Measurements from ENCODE around the gene MAMSTR.
"Not testable (repeated sequence)": the region's sequence is repeated elsewhere in the genome, so short reads cannot be mapped to it uniquely, and the experiment has no call there.

MAMSTR gene

DNA sequence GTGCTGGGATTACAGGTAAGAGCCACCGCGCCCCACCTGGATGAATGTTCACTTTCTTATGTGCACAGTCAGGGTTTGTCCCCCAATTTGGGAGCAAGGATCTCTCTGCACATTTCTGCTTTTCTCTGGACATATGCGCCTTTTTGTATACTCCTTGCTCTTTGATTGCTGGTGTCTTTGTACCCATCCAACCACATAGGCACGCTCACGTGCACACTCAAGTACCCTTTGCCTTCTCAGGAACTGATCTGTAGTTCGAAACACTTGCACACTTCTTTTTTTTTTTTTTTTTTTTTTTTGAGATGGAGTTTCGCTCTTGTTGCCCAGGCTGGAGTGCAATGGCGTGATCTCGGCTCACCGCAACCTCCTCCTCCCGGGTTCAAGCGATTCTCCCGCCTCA lies 1.4 kb downstream of the MAMSTR start:
- DNase-seq = not testable (repeated sequence)

- DNase-seq = peak; percentile 69
Measured at GRCh38 chr19:48716562-48717291, 2.8 kb downstream of the MAMSTR start.

GRCh38 chr19:48715681-48716171 lies 3.8 kb downstream of the MAMSTR start:
- no peak for DNase-seq

GRCh38 chr19:48714759-48715675 lies 4.5 kb downstream of the MAMSTR start:
- DNase-seq = no peak

GRCh38 chr19:48713864-48714755 lies 5.4 kb downstream of the MAMSTR start:
- DNase-seq = peak; percentile 99

DNA sequence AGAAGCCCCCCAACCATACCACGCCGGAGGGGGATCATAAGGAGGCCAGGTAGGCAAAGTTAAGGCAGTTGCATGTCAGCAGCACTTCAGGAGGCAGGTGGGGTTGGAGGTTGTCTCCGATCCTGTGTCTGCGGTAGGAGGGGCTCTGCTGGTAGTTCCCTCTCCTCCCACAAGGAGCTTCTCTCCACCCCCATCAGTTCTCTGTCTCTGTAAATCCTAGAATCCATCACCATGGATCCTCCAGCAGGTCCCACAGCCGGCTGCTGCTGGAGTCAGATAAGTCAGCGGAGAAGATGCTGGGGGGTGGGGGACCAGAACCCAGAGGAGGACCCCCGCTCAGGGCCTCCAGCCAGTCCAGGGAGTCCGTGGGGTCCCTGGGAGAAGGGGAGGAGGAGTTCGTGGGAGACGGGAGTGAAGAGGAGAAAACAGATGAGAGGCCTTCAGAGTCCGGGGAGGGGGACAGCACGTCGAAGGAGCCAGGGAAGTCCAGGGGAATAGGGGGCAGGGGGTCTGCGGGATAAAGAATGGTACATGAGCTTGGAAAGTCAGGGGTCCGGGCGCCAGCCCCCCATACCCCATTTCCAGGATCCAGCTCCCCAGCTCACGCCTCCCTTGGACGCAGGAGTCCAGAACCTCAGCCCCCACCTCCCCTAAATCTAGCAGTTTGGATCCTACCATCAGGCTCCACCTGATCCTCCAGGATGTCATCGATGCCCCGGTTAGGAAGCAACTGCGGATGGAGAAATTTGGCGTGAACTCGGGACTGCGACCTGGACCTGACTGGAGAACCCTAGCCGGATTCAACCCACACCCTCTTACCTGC lies 6.3 kb downstream of the MAMSTR start:
- DNase-seq = no peak

DNA sequence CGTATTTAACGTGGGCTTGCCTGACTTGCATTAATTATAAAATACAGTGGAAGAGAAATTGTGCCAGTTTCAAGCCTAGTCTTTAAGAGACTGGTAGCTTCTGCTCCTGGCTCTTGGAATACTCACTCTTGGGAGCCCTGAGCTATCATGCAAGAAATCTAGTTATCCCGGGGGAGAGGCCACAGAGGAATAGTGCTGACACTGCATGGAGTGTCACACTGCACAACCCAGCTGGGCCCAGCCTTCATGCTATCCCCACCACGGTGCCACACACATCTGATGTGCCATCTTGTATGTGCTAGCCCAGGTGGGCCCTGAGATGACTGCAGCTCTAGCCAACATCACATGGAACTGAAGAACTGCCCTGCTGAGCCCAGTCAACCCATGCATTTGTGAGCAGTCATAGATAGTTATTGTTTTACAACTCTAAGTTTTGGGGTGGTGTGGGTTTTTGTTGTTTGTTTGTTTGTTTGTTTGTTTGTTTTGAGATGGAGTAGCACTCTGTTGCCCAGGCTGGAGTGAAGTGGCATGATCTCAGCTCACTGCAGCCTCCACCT lies 8.3 kb downstream of the MAMSTR start:
- DNase-seq = no peak

DNA sequence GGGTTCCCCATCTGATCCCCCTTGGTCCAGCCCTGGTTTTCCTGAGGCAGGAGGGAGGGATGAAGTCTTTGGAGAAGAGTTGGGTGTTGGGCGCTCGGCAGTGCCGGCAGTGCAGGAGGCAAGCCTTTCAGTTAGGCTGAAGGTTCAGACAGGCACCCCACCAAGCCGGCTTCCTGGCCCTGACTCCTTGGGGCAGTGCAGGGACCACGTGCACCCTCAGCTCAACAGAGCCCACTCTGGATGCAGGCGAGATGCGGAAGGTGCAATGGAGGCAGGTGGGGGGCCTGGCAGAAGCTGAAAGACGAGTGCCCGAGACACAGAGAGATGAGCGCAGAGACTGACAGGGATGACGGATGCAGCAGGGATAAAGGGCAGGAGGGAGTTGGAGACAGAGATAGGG lies 11.1 kb downstream of the MAMSTR start:
- no peak for DNase-seq

GRCh38 chr19:48705431-48705830 lies 14.1 kb downstream of the MAMSTR start:
- DNase-seq = no peak

DNA sequence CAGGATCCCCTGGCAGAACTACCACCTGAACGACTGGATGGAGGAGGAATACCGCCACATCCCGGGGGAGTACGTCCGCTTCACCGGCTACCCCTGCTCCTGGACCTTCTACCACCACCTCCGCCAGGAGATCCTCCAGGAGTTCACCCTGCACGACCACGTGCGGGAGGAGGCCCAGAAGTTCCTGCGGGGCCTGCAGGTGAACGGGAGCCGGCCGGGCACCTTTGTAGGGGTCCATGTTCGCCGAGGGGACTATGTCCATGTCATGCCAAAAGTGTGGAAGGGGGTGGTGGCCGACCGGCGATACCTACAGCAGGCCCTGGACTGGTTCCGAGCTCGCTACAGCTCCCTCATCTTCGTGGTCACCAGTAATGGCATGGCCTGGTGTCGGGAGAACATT lies 16.2 kb downstream of the MAMSTR start:
- DNase-seq = no peak

DNA sequence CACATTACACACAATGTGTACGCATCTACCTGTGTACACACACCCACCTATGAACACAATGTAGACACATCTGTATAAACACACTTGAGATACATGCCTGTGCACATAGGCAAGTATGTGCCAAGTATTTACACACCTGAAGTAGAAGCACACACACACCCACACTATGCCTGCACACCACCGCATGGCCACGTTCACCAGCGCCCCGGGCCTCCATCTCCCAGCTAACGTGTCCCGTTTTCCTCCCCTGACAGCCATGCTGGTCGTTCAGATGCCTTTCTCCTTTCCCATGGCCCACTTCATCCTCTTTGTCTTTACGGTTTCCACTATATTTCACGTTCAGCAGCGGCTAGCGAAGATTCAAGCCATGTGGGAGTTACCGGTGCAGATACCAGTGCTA lies 16.8 kb downstream of the MAMSTR start:
- no peak for DNase-seq

DNA sequence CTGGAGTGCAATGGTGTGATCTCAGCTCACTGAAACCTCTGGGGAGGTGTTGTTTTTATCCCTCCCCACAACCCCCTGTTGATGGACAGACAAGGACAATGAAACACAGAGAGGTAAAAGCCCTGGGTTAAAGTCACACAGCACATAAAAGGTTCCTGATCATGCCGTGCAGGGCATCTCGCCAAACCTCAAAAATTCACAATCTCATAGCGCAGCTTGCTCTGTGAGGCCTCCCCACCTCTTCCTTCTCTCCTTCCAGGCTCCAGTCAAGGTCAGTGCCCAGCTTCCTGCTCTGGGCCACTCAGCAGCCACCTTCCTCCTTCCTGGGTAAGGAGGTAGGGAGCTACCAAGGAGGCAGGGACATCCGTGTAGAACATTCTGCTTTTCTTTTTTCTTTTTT lies 21.5 kb downstream of the MAMSTR start:
- no peak for DNase-seq

- DNase-seq = no peak
Measured at GRCh38 chr19:48696353-48697010, 23.0 kb downstream of the MAMSTR start.

DNA sequence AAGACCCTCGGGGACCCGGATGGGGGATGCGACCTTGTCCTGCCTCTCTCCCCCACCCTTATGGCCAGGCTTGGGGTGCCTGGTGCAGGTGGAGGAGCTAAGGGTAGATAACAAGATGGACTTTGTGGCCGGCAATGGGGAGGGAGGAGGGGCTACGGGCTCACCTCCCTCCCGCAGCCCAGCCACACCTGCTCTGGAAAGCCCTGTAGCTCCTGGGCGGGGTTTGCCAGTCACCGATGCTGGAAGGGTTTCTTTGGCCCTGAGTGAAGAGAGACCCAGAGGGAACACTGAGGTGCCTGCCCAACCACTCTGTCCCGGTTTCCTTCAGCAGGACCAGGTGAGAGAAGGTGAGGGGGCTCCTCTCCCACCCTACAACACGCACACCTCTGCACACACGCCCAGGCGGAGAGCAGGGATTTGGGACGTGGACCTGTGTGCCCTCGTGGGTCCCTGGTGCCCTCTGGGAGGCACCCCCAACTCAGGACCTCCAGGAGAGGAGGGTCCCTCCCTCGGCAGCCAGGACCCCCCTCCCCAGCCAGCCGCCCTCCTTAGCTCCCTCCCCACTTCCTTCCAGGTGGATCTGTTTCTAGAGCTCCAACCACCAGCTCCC lies 23.7 kb downstream of the MAMSTR start, which contains the start of gene FUT2:
FUT2 (plus strand) TSS at position 229 of the 610 bp plus-strand sequence. CDS start 6,986 bp downstream, outside the sequence.
- DNase-seq = no peak

DNA sequence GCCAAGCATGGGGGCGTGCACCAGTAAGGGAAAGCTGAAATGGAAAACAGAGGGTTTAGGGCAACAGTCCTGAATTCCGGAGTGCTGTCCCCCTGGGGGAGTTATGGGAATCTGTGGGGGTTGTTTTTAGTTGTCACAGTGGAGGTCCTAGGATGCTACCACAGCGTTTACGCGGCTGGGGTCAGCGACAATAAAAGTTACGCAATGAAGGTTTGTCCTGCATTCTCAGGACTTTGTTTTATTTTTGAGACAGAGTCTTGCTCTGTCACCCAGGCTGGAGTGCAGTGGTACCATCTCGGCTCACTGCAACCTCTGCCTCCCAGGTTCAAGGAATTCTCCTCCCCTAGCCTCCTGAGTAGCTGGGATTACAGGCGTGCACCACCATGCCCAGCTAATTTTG lies 25.9 kb downstream of the MAMSTR start:
- not testable (repeated sequence) for DNase-seq

- no peak for DNase-seq
Measured at GRCh38 chr19:48689449-48689848, 30.1 kb downstream of the MAMSTR start.

- DNase-seq = no peak
Measured at GRCh38 chr19:48687776-48688175, 31.7 kb downstream of the MAMSTR start.

DNA sequence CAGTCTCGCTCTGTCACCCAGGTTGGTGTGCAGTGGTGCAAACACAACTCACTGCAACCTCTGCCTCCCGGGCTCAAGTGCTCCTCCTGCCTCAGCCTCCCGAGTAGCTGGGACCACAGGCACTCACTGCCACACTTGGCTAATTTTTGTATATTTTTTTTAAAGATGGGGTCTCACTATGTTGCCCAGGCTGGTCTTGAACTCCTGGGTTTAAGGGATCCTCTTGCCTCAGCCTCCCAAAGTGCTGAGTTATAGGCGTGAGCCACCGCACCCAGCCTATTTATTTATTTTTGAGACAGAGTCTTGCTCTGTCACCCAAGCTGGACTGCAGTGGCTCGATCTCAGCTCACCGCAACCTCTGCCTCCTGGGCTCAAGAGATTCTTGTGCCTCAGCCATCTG lies 32.9 kb downstream of the MAMSTR start:
- DNase-seq = not testable (repeated sequence)

DNA sequence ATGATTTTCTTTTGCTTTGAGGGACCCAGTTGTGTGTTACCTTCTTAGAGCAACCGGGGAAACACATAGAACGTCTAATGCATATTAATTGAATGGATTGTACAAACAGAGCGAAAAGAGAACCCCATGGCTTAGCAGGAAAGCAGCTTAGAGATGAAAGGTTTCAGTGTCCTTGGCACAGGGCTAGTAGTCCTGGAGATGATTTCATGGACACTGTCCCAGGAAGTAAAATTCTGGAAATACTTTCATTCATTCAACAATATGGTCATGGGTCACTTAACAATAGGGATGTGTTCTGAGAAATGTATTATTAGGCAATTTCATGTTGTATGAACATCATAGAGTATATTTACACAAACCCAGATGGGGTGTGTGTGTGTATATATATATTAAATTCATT lies 33.4 kb downstream of the MAMSTR start:
- DNase-seq = peak; percentile 27

DNA sequence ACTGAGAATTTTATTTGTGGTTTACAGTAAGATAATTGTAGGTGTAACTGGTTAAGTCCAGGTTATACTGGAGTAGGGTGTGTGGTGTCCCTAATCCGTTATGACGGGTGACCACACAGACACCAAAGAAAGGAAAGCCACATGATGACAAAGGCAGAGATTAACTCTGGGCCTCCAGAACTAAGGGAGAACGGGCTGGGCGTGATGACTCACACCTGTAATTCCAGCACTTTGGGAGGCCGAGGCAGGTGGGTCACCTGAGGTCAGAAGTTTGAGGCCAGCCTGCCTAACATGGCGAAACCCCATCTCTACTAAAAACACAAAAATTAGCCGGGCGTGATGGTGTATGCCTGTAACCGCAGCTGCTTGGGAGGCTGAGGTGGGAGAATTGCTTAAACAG lies 33.9 kb downstream of the MAMSTR start:
- DNase-seq = no peak

All from midbrain (tissue), 1 donor.